OCI-LY1 (cell line): ENCODE measurements around the gene IL24.

Source experiments
- H2AFZ ChIP-seq: fragments of 200-600 bp; sonication (generic), shearing (Covaris generic); 2 replicates; pipeline ENCODE4 v1.6.0; 2014; ENCODE audit warnings: antibody characterized with exemption, mild to moderate bottlenecking, low read length
- H3F3A ChIP-seq: fragments of 200-600 bp; sonication (generic), shearing (Covaris generic); 2 replicates; pipeline ENCODE4 v1.6.0; 2014; ENCODE audit warnings: mild to moderate bottlenecking, antibody characterized with exemption, low read length, moderate library complexity; ENCODE audit not compliant: insufficient read depth
- H3K27ac ChIP-seq: fragments of 200-600 bp; sonication (generic); 2 replicates; pipeline ENCODE4 v1.5.1; 2014; ENCODE audit warnings: low read length, mixed run types, mild to moderate bottlenecking, low read depth; ENCODE audit not compliant: poor library complexity, severe bottlenecking
- H3K27me3 ChIP-seq: fragments of 200-600 bp; sonication (generic); 2 replicates; pipeline ENCODE4 v1.6.0; 2014; ENCODE audit warnings: antibody characterized with exemption, mild to moderate bottlenecking, low read length, moderate library complexity; ENCODE audit not compliant: insufficient read depth
- H3K36me3 ChIP-seq: fragments of 200-600 bp; sonication (generic); 2 replicates; pipeline ENCODE4 v1.6.1; 2014; ENCODE audit warnings: mild to moderate bottlenecking, antibody characterized with exemption, low read length, moderate library complexity, mixed read lengths; ENCODE audit not compliant: insufficient read depth
- H3K4me1 ChIP-seq: fragments of 200-600 bp; sonication (generic); 2 replicates; pipeline ENCODE4 v1.5.1; 2014; ENCODE audit warnings: mild to moderate bottlenecking, low read length, moderate library complexity; ENCODE audit not compliant: insufficient read depth, severe bottlenecking
- H3K4me2 ChIP-seq: fragments of 200-600 bp; sonication (generic), shearing (Covaris generic); 2 replicates; pipeline ENCODE4 v1.6.1; 2014; ENCODE audit warnings: low read length
- H3K4me3 ChIP-seq: fragments of 200-600 bp; sonication (generic); 2 replicates; pipeline ENCODE4 v1.5.1; 2014; ENCODE audit warnings: low read length, low read depth, mild to moderate bottlenecking, mixed read lengths; ENCODE audit not compliant: poor library complexity, severe bottlenecking
- H3K79me2 ChIP-seq: fragments of 200-600 bp; shearing (Covaris generic); 2 replicates; pipeline ENCODE4 v1.6.1; 2016; ENCODE audit warnings: mixed run types, low read length, mixed read lengths; ENCODE audit not compliant: insufficient read depth
- H3K9ac ChIP-seq: fragments of 200-600 bp; sonication (generic), shearing (Covaris generic); 2 replicates; pipeline ENCODE4 v1.6.1; 2014; ENCODE audit warnings: mild to moderate bottlenecking, low read length, mixed read lengths
- H3K9me2 ChIP-seq: fragments of 200-600 bp; sonication (generic), shearing (Covaris generic); 2 replicates; pipeline ENCODE4 v1.6.1; 2014; ENCODE audit warnings: low read depth, mild to moderate bottlenecking, low read length, mixed read lengths
- H3K9me3 ChIP-seq: fragments of 200-600 bp; shearing (Covaris generic); 2 replicates; pipeline ENCODE4 v1.6.1; 2014; ENCODE audit warnings: low read length, mixed read lengths
- H4K20me1 ChIP-seq: fragments of 200-600 bp; sonication (generic), shearing (Covaris generic); 2 replicates; pipeline ENCODE4 v1.6.0; 2016; ENCODE audit warnings: mild to moderate bottlenecking, low read length; ENCODE audit not compliant: insufficient read depth
- EZH2 ChIP-seq: fragments of 200-600 bp; sonication (generic), shearing (Covaris generic); IDR thresholded peaks from 2 replicates; pipeline ENCODE4 v1.8.0; 2017; ENCODE audit warnings: borderline replicate concordance, mixed run types, mild to moderate bottlenecking, antibody characterized with exemption, low read length, moderate library complexity, mixed read lengths
- TF ChIP-seq, protein P1 (sequence below): fragments of 200-600 bp; sonication (generic), shearing (Covaris generic); IDR thresholded peaks from 2 replicates; pipeline ENCODE4 v1.5.1; 2017; ENCODE audit warnings: mild to moderate bottlenecking, antibody characterized with exemption, low read length, moderate library complexity, mixed read lengths

The IL24 gene

DNA sequence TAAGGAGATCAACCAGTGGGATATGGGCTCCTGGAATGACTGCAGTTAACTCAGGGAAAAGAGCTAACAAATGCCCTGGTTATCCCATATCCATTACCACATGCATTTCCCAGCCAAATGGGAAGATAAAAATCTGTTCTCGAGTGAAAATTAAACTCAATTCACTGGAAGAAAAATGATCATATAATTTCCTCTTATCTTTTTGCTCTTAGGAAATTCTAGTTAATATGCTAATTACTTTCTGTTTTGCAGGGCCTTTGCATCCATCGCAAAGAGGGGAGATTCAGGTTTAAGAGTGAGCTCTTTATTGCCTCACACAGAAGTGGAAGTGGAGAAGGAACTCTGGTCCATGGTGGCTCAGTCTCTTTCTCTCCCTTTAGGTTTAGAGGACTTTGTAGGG, 3.9 kb upstream of the IL24 start:
- H3K27me3 ChIP-seq, result peaks cover 9% of the 10 kb centered on the region; the same call in 1 of the 2 replicates

DNA sequence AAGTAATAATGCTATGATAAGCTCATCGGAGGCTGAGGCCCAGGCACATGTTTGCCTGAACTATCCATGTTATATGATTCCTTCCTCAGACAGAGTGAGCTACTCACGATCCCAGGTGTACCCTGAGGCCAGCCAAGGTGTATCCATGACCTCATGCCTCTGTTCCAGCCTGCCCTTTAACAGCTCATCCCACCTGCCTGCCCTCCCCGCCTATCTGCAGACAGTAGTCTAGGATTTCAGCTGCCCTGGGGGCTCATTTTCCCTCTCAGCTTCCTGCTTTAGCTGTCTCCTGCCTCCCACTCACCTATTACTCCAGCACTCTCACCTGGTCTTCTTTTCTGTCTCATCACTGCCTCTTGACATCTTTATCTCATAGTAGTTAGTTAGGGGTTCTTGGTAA, 1.9 kb upstream of the IL24 start:
- no peak overlapping the region for H2AFZ ChIP-seq
- no peaks in the 10 kb centered on the region for H4K20me1 ChIP-seq
- H3K27me3 ChIP-seq, result peaks cover 6% of the 10 kb centered on the region; the same call in 1 of the 2 replicates
- no peaks in the 10 kb centered on the region for H3K9me3 ChIP-seq
- no peak overlapping the region for H3K4me3 ChIP-seq
- no peak overlapping the region for H3K27ac ChIP-seq
- H3F3A ChIP-seq, result no peaks in the 10 kb centered on the region
- no peaks in the 10 kb centered on the region for H3K36me3 ChIP-seq
- no peak overlapping the region for H3K9ac ChIP-seq
- no peak overlapping the region for H3K4me2 ChIP-seq
- TF ChIP-seq, protein P1, sequence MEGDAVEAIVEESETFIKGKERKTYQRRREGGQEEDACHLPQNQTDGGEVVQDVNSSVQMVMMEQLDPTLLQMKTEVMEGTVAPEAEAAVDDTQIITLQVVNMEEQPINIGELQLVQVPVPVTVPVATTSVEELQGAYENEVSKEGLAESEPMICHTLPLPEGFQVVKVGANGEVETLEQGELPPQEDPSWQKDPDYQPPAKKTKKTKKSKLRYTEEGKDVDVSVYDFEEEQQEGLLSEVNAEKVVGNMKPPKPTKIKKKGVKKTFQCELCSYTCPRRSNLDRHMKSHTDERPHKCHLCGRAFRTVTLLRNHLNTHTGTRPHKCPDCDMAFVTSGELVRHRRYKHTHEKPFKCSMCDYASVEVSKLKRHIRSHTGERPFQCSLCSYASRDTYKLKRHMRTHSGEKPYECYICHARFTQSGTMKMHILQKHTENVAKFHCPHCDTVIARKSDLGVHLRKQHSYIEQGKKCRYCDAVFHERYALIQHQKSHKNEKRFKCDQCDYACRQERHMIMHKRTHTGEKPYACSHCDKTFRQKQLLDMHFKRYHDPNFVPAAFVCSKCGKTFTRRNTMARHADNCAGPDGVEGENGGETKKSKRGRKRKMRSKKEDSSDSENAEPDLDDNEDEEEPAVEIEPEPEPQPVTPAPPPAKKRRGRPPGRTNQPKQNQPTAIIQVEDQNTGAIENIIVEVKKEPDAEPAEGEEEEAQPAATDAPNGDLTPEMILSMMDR, result no peak
- no peak for TF ChIP-seq EZH2
- H3K4me1 ChIP-seq, result no peaks in the 10 kb centered on the region
- H3K9me2 ChIP-seq, result no peaks in the 10 kb centered on the region
- H3K79me2 ChIP-seq, result no peaks in the 10 kb centered on the region

More for the DNA sequence above, 3.9 kb upstream of the IL24 start:
- H3K4me3 ChIP-seq, result no peak overlapping the region
- no peak overlapping the region for H3K27ac ChIP-seq
- H3F3A ChIP-seq, result no peaks in the 10 kb centered on the region
- H3K4me2 ChIP-seq, result no peak overlapping the region
- no peak overlapping the region for H2AFZ ChIP-seq
- no peaks in the 10 kb centered on the region for H4K20me1 ChIP-seq
- no peak overlapping the region for H3K9ac ChIP-seq
- H3K79me2 ChIP-seq, result no peaks in the 10 kb centered on the region
- H3K4me1 ChIP-seq, result no peaks in the 10 kb centered on the region
- TF ChIP-seq EZH2, result no peak
- TF ChIP-seq, protein P1, result no peak
- no peaks in the 10 kb centered on the region for H3K9me3 ChIP-seq
- H3K36me3 ChIP-seq, result no peaks in the 10 kb centered on the region
- H3K9me2 ChIP-seq, result no peaks in the 10 kb centered on the region

DNA sequence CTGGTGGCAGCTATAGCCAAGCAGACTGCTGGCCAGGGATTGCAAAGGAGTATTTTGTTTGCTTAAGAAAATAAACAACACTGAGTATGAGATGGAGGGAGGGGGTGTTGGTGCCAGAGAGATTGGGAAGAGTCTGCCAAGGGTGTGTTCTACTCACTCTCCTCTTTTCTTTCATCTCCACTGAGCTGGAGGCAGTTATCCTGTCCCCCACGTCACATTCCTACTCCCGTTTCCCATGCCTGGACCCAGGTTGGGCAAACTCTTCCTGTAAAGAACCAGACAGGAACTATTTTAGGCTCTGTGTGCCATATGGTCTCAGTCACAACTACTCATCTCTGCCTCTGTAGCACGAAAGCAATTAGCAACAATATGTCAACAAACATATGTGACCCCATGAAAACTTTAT, 1.4 kb upstream of the IL24 start:
- H3K27ac ChIP-seq, result no peak overlapping the region
- H3K9ac ChIP-seq, result no peak overlapping the region
- peaks cover 4% of the 10 kb centered on the region; the same call in 1 of the 2 replicates for H3K27me3 ChIP-seq
- H3K4me2 ChIP-seq, result no peak overlapping the region
- H3K79me2 ChIP-seq, result no peaks in the 10 kb centered on the region
- no peak overlapping the region for H3K4me3 ChIP-seq
- H3F3A ChIP-seq, result no peaks in the 10 kb centered on the region
- no peaks in the 10 kb centered on the region for H3K9me3 ChIP-seq
- no peaks in the 10 kb centered on the region for H3K4me1 ChIP-seq
- no peak overlapping the region for H2AFZ ChIP-seq
- no peaks in the 10 kb centered on the region for H4K20me1 ChIP-seq
- H3K9me2 ChIP-seq, result no peaks in the 10 kb centered on the region
- H3K36me3 ChIP-seq, result no peaks in the 10 kb centered on the region
- TF ChIP-seq, protein P1, result no peak
- no peak for TF ChIP-seq EZH2
